Ectodermal cell (in vitro differentiated cells): Measurements from ENCODE around the gene ACTL6B.

Experiments used
- H3K27ac ChIP-seq: 2 replicates; pipeline ENCODE4 v1.7.0; 2013; ENCODE audit warnings: mild to moderate bottlenecking, low read depth, low read length; ENCODE audit not compliant: insufficient read depth, poor library complexity, severe bottlenecking
- H3K27me3 ChIP-seq: 2 replicates; pipeline ENCODE4 v1.7.0; 2013; ENCODE audit warnings: mild to moderate bottlenecking, low read length; ENCODE audit not compliant: insufficient read depth, control insufficient read depth, poor library complexity, severe bottlenecking
- H3K36me3 ChIP-seq: one replicate; pipeline ENCODE4 v1.7.0; 2013; ENCODE audit warnings: low read length; ENCODE audit not compliant: control insufficient read depth, insufficient read depth
- H3K4me1 ChIP-seq: one replicate; pipeline ENCODE4 v1.7.0; 2013; ENCODE audit warnings: low read length; ENCODE audit not compliant: control insufficient read depth, insufficient read depth
- H3K4me3 ChIP-seq: 2 replicates; pipeline ENCODE4 v1.7.0; 2013; ENCODE audit warnings: low read depth, low read length, control low read depth; ENCODE audit not compliant: insufficient read depth
- H3K9me3 ChIP-seq: 2 replicates; pipeline ENCODE4 v1.7.0; 2013; ENCODE audit warnings: mild to moderate bottlenecking, low read length, moderate library complexity; ENCODE audit not compliant: control insufficient read depth
- WGBS, 2 experiments: methylation state at CpG; one replicate each; pipeline ENCODE4 v1.1.7; 2013; ENCODE audit warnings: missing lambda C conversion rate in 2 of 2; 5-methylcytosine and 5-hydroxymethylcytosine counted together

ACTL6B gene

GRCh38 chr7:100677308-100678267 lies 21.3 kb upstream of the ACTL6B start:
- Histone ChIP-seq H3K4me3 (no peak overlapping the region), H3K27me3 (peaks cover 5% of the 10 kb centered on the region), H3K27ac (no peak overlapping the region), H3K36me3 (peaks cover 25% of the 10 kb centered on the region), H3K9me3 (no peaks in the 10 kb centered on the region), H3K4me1 (peaks cover 14% of the 10 kb centered on the region)
- WGBS, 2 experiments: 95% methylated on average over 36 of the region's 36 CpGs

GRCh38 chr7:100676501-100677306 lies 20.5 kb upstream of the ACTL6B start:
- Histone ChIP-seq H3K4me1 (peaks cover 14% of the 10 kb centered on the region), H3K36me3 (peaks cover 20% of the 10 kb centered on the region), H3K9me3 (no peaks in the 10 kb centered on the region), H3K27ac (no peak overlapping the region), H3K4me3 (peak overlapping the region; percentile 93), H3K27me3 (peaks cover 14% of the 10 kb centered on the region)
- 92% methylated on average over 23 of the region's 23 CpGs for WGBS, 2 experiments

- WGBS, 2 experiments: 4 to 5% methylated on average over 56 to 59 of the region's 59 CpGs
- Histone ChIP-seq H3K36me3 (peaks cover 18% of the 10 kb centered on the region), H3K27ac (no peak overlapping the region), H3K4me1 (peaks cover 14% of the 10 kb centered on the region), H3K9me3 (no peaks in the 10 kb centered on the region), H3K4me3 (peak overlapping the region; percentile 93), H3K27me3 (peaks cover 23% of the 10 kb centered on the region)
Observed at GRCh38 chr7:100675581-100676350, 19.5 kb upstream of the ACTL6B start.

- H3K9me3 ChIP-seq: no peaks in the 10 kb centered on the region
- H3K4me1 ChIP-seq: peaks cover 7% of the 10 kb centered on the region
- peaks cover 28% of the 10 kb centered on the region for H3K27me3 ChIP-seq
- H3K27ac ChIP-seq: no peak overlapping the region
- 0% methylated on average over 46 of the region's 46 CpGs for WGBS, 2 experiments
- peak overlapping the region; percentile 93 for H3K4me3 ChIP-seq
- H3K36me3 ChIP-seq: peaks cover 17% of the 10 kb centered on the region
Observed at GRCh38 chr7:100675105-100675451, 18.8 kb upstream of the ACTL6B start.

GRCh38 chr7:100674411-100675104 lies 18.3 kb upstream of the ACTL6B start:
- Histone ChIP-seq H3K27ac (no peak overlapping the region), H3K4me1 (peaks cover 5% of the 10 kb centered on the region), H3K36me3 (peaks cover 17% of the 10 kb centered on the region), H3K4me3 (peak overlapping the region; percentile 93), H3K9me3 (no peaks in the 10 kb centered on the region), H3K27me3 (peaks cover 28% of the 10 kb centered on the region)
- 0 to 1% methylated on average over 43 of the region's 43 CpGs for WGBS, 2 experiments

- 0% methylated on average over 33 to 34 of the region's 34 CpGs for WGBS, 2 experiments
- H3K27me3 ChIP-seq: peaks cover 28% of the 10 kb centered on the region
Observed at GRCh38 chr7:100673942-100674410, 17.7 kb upstream of the ACTL6B start.

GRCh38 chr7:100673302-100673941 lies 17.2 kb upstream of the ACTL6B start, which contains the start of gene GNB2:
Gene GNB2 (plus strand): TSS chr7:100673740. CDS start chr7:100676266, 2,526 bp downstream.
- Histone ChIP-seq H3K27ac (peak within 1 kb of the TSS; percentile 98), H3K9me3 (no peaks in the 10 kb centered on the region), H3K4me1 (no peaks in the 10 kb centered on the region), H3K4me3 (peak within 1 kb of the TSS; percentile 93), H3K36me3 (peaks cover 13% of the 10 kb centered on the region), H3K27me3 (peaks cover 28% of the 10 kb centered on the region)
- 0% methylated on average over 65 of the region's 65 CpGs for WGBS, 2 experiments

More at GRCh38 chr7:100673942-100674410, 17.7 kb upstream of the ACTL6B start:
- no peaks in the 10 kb centered on the region for H3K9me3 ChIP-seq
- no peak overlapping the region for H3K27ac ChIP-seq
- no peaks in the 10 kb centered on the region for H3K4me1 ChIP-seq
- peak overlapping the region; percentile 93 for H3K4me3 ChIP-seq
- peaks cover 15% of the 10 kb centered on the region for H3K36me3 ChIP-seq

- H3K27me3 ChIP-seq: peaks cover 28% of the 10 kb centered on the region
- no peaks in the 10 kb centered on the region for H3K4me1 ChIP-seq
- H3K4me3 ChIP-seq: no peak overlapping the region
- no peaks in the 10 kb centered on the region for H3K36me3 ChIP-seq
- 92 to 93% methylated on average over 18 of the region's 18 CpGs for WGBS, 2 experiments
- no peak overlapping the region for H3K27ac ChIP-seq
- H3K9me3 ChIP-seq: no peaks in the 10 kb centered on the region
Observed at GRCh38 chr7:100671353-100672327, 15.4 kb upstream of the ACTL6B start.
